GM23338 (cell line): Measurements from ENCODE around the gene CPNE6. TPM values are rescaled to one million over a fixed set of nuclear protein-coding genes. Genes with fewer than 3 reads are reported as not detected.

Source experiments
- ATAC-seq: fragments of 200-7000 bp; cut with Tn5 transposase; 3 replicates; pipeline ENCODE4 v1.9.1; 2020
- DNase-seq: peaks from one replicate; pipeline ENCODE4 v3.0.0-alpha.2; 2015; ENCODE audit warnings: low spot score
- H2AFZ ChIP-seq: fragments of 200-600 bp; sonication (generic); 2 replicates; pipeline ENCODE4 v1.8.0; 2016; ENCODE audit warnings: antibody characterized with exemption, mild to moderate bottlenecking, moderate library complexity
- H3F3A ChIP-seq: fragments of 200-600 bp; sonication (generic); replicated peaks from 2 replicates; pipeline ENCODE4 v1.8.0; 2017; ENCODE audit warnings: antibody characterized with exemption, mixed run types, low read depth
- H3K27ac ChIP-seq: fragments of 200-600 bp; sonication (generic); 2 replicates; pipeline ENCODE4 v1.6.1; 2016; ENCODE audit warnings: low read depth
- H3K27me3 ChIP-seq: fragments of 200-600 bp; sonication (generic); 2 replicates; pipeline ENCODE4 v1.8.0; 2016; ENCODE audit warnings: mild to moderate bottlenecking, mixed run types, moderate library complexity; ENCODE audit not compliant: insufficient read depth
- H3K36me3 ChIP-seq: fragments of 200-600 bp; sonication (generic); 2 replicates; pipeline ENCODE4 v1.8.0; 2016; ENCODE audit warnings: mild to moderate bottlenecking; ENCODE audit not compliant: insufficient read depth
- H3K4me1 ChIP-seq: fragments of 200-600 bp; sonication (generic); 2 replicates; pipeline ENCODE4 v1.8.0; 2016; ENCODE audit warnings: mild to moderate bottlenecking, moderate library complexity; ENCODE audit not compliant: insufficient read depth
- H3K4me2 ChIP-seq: fragments of 200-600 bp; sonication (generic); 2 replicates; pipeline ENCODE4 v1.7.1; 2017; ENCODE audit warnings: mixed run types
- H3K4me3 ChIP-seq: fragments of 200-600 bp; sonication (generic); 2 replicates; pipeline ENCODE4 v1.6.1; 2016; ENCODE audit warnings: mixed run types
- H3K79me2 ChIP-seq: fragments of 200-600 bp; sonication (generic); replicated peaks from 2 replicates; pipeline ENCODE4 v1.8.0; 2017; ENCODE audit warnings: mild to moderate bottlenecking; ENCODE audit not compliant: insufficient read depth
- H3K9me2 ChIP-seq: fragments of 200-600 bp; sonication (generic); 2 replicates; pipeline ENCODE4 v1.8.0; 2017; ENCODE audit not compliant: insufficient read depth
- H4K20me1 ChIP-seq: fragments of 200-600 bp; sonication (generic); replicated peaks from 2 replicates; pipeline ENCODE4 v1.8.0; 2017; ENCODE audit warnings: mild to moderate bottlenecking; ENCODE audit not compliant: insufficient read depth
- H3K27ac Mint-ChIP-seq: 2 replicates; pipeline ENCODE4 v1.8.0; 2020; ENCODE audit warnings: inconsistent platforms, mild to moderate bottlenecking, moderate library complexity, mixed read lengths
- H3K27me3 Mint-ChIP-seq: 3 replicates; pipeline ENCODE4 v1.8.0; 2022; ENCODE audit warnings: low read depth, mild to moderate bottlenecking, moderate library complexity, mixed read lengths, inconsistent platforms; ENCODE audit not compliant: insufficient read depth, poor library complexity
- H3K36me3 Mint-ChIP-seq: 3 replicates; pipeline ENCODE4 v1.8.0; 2021; ENCODE audit warnings: low read depth, mild to moderate bottlenecking, inconsistent platforms, moderate library complexity, mixed read lengths
- H3K4me1 Mint-ChIP-seq: 3 replicates; pipeline ENCODE4 v1.8.0; 2020; ENCODE audit warnings: mild to moderate bottlenecking, inconsistent platforms, mixed read lengths
- H3K4me3 Mint-ChIP-seq: 3 replicates; pipeline ENCODE4 v1.8.0; 2021; ENCODE audit warnings: moderate library complexity, mild to moderate bottlenecking, inconsistent platforms, mixed read lengths
- H3K9me3 Mint-ChIP-seq: 3 replicates; pipeline ENCODE4 v1.8.0; 2020; ENCODE audit warnings: moderate library complexity, mild to moderate bottlenecking, inconsistent platforms, mixed read lengths
- CREB1 ChIP-seq: fragments of 250-450 bp; sonication (Bioruptor Pico); IDR thresholded peaks from 2 replicates; pipeline ENCODE4 v1.5.0; 2020; ENCODE audit warnings: low read depth, mild to moderate bottlenecking, moderate library complexity
- EZH2 ChIP-seq: fragments of 200-600 bp; sonication (generic); IDR thresholded peaks from one replicate; pipeline ENCODE4 v1.8.0; 2017; ENCODE audit warnings: antibody characterized with exemption, mild to moderate bottlenecking, low read depth; ENCODE audit not compliant: unreplicated experiment
- EZH2phosphoT487 ChIP-seq: fragments of 200-600 bp; sonication (generic); IDR thresholded peaks from one replicate; pipeline ENCODE4 v1.8.1; 2018; ENCODE audit warnings: antibody characterized with exemption; ENCODE audit not compliant: unreplicated experiment
- JUNB ChIP-seq: IDR thresholded peaks from one replicate; pipeline ENCODE4 v1.6.1; 2016; ENCODE audit warnings: antibody characterized with exemption; ENCODE audit not compliant: unreplicated experiment
- NANOG ChIP-seq: IDR thresholded peaks from 2 replicates; pipeline ENCODE4 v1.6.1; 2016; ENCODE audit warnings: antibody characterized with exemption, borderline replicate concordance
- POLR2AphosphoS5 ChIP-seq: IDR thresholded peaks from 2 replicates; pipeline ENCODE4 v1.6.1; 2016; ENCODE audit warnings: antibody characterized with exemption, low read depth
- REST ChIP-seq: IDR thresholded peaks from one replicate; pipeline ENCODE4 v1.6.1; 2018; ENCODE audit warnings: antibody characterized with exemption; ENCODE audit not compliant: unreplicated experiment
- STAT1 ChIP-seq: IDR thresholded peaks from one replicate; pipeline ENCODE4 v1.6.1; 2016; ENCODE audit warnings: antibody characterized with exemption; ENCODE audit not compliant: unreplicated experiment
- ZNF114 ChIP-seq: fragments of 250-450 bp; sonication (Bioruptor Pico); IDR thresholded peaks from 2 replicates; pipeline ENCODE4 v1.5.0; 2020; ENCODE audit warnings: mild to moderate bottlenecking, moderate library complexity
- ZNF331 ChIP-seq: fragments of 250-450 bp; sonication (Bioruptor Pico); IDR thresholded peaks from 2 replicates; pipeline ENCODE4 v1.5.0; 2020; ENCODE audit warnings: low read depth, mild to moderate bottlenecking, moderate library complexity
- ZNF462 ChIP-seq: fragments of 250-450 bp; sonication (Bioruptor Pico); IDR thresholded peaks from 2 replicates; pipeline ENCODE4 v1.5.0; 2020; ENCODE audit warnings: mild to moderate bottlenecking, moderate library complexity
- polyA plus RNA-seq: library from polyadenylated mRNA; unstranded; fragments of >200 nt; fragmentation: Nextera tagmentation; extraction: Ambion mirVana; gene quantifications from 2 replicates; pipeline ENCODE4 v1.2.1, GENCODE V29; 2016
- total RNA-seq: library from RNA; depleted of rRNA; stranded (reverse); fragments of >200 nt; shearing (Covaris generic); gene quantifications from 2 replicates; pipeline ENCODE4 v1.2.3, GENCODE V29; 2014
- TF ChIP-seq, protein P1 (sequence below): IDR thresholded peaks from 2 replicates; pipeline ENCODE4 v1.6.1; 2016; ENCODE audit warnings: antibody characterized with exemption
- TF ChIP-seq, protein P2 (sequence below), 2 experiments: fragments of 200-600 bp in 1 of 2; sonication (generic) in 1 of 2; conservative IDR thresholded peaks; 2 replicates each; pipeline versions ENCODE4 v1.5.1 to v1.6.1; 2016 to 2017; ENCODE audit warnings: antibody characterized with exemption in 2 of 2, low read depth in 2 of 2, mild to moderate bottlenecking in 2 of 2, moderate library complexity in 1 of 2

Gene CPNE6
- total and polyA plus RNA-seq, 2 experiments from 2014 or later = 0.16 TPM; not detected in 1

DNA sequence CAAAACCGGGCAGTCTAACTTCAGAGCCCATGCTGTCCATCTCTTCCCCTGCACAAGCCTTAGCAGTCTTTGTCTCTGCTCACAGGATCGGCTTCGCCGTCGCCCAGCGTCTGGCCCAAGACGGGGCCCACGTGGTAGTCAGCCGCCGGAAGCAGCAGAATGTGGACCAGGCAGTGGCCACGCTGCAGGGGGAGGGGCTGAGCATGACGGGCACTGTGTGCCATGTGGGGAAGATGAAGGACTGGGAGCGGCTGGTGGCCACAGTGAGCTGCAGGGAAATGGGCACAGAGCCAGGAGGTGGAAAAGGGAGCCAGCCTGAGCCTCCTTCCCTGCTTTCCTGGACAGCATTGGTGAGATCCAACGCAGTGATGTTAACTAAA lies 33.7 kb upstream of the CPNE6 start:
- Histone ChIP-seq H3K36me3 (no peaks in the 10 kb centered on the region), H3K4me3 (no peak overlapping the region), H2AFZ (no peak overlapping the region; the same call in 1 of the 2 replicates), H3K4me2 (no peak overlapping the region), H3K4me1 (0 out of 2 replicates have a peak, but pooled peaks cover 3% of the 10 kb centered on the region), H3K9me2 (no peaks in the 10 kb centered on the region), H3K27ac (no peak overlapping the region), H3F3A (no peaks in the 10 kb centered on the region), H3K27me3 (0 out of 2 replicates have a peak, but pooled peaks cover 4% of the 10 kb centered on the region), H4K20me1 (no peaks in the 10 kb centered on the region), H3K79me2 (no peaks in the 10 kb centered on the region)
- Mint-ChIP-seq H3K27ac (no peak overlapping the region), H3K4me3 (no peak overlapping the region), H3K36me3 (peaks cover 2% of the 10 kb centered on the region; the same call in 1 of the 3 replicates), H3K27me3 (peaks cover 3% of the 10 kb centered on the region), H3K9me3 (peaks cover 5% of the 10 kb centered on the region; the same call in 1 of the 3 replicates), H3K4me1 (peaks cover 10% of the 10 kb centered on the region; the same call in 2 of the 3 replicates)
- no peak for ATAC-seq
- DNase-seq = peak; percentile 40
- TF ChIP-seq NANOG (no peak), JUNB (no peak), ZNF462 (CRISPR knock-in tag) (no peak), EZH2phosphoT487 (no peak), REST (no peak), CREB1 (CRISPR knock-in tag) (no peak), POLR2AphosphoS5 (no peak), EZH2 (no peak), STAT1 (no peak), ZNF114 (CRISPR knock-in tag) (no peak), ZNF331 (no peak)
- TF ChIP-seq, protein P1, sequence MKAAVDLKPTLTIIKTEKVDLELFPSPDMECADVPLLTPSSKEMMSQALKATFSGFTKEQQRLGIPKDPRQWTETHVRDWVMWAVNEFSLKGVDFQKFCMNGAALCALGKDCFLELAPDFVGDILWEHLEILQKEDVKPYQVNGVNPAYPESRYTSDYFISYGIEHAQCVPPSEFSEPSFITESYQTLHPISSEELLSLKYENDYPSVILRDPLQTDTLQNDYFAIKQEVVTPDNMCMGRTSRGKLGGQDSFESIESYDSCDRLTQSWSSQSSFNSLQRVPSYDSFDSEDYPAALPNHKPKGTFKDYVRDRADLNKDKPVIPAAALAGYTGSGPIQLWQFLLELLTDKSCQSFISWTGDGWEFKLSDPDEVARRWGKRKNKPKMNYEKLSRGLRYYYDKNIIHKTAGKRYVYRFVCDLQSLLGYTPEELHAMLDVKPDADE = no peak
- TF ChIP-seq, protein P2, sequence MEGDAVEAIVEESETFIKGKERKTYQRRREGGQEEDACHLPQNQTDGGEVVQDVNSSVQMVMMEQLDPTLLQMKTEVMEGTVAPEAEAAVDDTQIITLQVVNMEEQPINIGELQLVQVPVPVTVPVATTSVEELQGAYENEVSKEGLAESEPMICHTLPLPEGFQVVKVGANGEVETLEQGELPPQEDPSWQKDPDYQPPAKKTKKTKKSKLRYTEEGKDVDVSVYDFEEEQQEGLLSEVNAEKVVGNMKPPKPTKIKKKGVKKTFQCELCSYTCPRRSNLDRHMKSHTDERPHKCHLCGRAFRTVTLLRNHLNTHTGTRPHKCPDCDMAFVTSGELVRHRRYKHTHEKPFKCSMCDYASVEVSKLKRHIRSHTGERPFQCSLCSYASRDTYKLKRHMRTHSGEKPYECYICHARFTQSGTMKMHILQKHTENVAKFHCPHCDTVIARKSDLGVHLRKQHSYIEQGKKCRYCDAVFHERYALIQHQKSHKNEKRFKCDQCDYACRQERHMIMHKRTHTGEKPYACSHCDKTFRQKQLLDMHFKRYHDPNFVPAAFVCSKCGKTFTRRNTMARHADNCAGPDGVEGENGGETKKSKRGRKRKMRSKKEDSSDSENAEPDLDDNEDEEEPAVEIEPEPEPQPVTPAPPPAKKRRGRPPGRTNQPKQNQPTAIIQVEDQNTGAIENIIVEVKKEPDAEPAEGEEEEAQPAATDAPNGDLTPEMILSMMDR (conservative IDR thresholded peaks at IDR 0.05; ENCODE audit: low read depth in 2 of 2) = no peak
